ENCODE results near the gene SETBP1.

Gene SETBP1

GRCh38 chr18:44680273-44681075 lies at the start of gene SETBP1:
TSS of gene SETBP1 (plus strand) at chr18:44680888. CDS start at chr18:44701347, 20,459 bp downstream.
- peak; percentile 59 for DNase-seq

DNA sequence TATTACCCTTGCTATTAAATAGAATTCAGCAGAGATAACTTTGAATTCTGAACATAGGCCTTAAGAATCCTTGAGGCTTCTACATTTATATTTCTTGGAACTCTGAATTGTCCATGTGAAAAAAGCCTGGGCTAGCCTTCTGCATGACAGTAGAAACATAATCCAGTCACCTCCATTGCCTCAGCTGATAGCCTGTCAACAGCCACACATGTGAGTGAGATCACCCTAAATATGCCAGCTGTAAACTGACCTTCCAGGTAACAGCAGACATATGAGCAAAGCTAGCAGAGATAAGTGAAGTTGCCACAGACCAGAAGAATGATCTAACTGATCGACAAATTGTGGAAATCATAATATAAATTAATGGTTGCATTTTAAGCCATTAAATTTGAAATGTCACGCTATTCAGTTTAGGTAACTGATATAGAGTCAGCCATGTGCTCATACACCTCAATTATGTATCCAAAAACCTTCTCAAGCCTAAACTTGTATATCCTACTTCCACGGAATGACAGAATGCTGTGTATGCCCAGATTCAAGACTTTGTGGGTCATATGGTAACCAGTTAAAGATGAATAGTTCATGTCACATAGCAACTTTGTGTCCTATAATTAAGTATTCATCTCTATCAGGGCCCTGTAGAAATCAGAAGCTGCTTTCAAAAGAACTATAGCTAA lies 48.1 kb upstream of the SETBP1 start:
- no peak for DNase-seq

DNA sequence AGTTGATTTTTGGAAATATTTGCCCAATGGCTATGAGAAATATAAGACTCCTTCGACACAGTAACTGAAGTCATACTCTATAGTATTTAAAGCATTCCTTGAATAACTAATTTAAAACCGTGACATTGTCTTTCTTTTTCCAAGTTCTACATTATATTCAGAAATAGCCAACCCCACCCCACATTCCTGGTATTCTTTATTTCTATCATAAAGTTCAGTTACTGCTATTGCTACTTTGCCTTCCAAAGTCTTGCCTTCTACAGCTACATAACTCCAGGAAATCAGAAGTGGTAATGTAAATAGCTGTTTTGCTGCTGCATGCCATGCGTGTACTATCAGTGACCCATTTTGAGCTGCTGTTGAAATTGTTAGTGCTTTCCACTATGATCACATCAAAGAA lies 45.1 kb upstream of the SETBP1 start:
- no peak for DNase-seq

DNA sequence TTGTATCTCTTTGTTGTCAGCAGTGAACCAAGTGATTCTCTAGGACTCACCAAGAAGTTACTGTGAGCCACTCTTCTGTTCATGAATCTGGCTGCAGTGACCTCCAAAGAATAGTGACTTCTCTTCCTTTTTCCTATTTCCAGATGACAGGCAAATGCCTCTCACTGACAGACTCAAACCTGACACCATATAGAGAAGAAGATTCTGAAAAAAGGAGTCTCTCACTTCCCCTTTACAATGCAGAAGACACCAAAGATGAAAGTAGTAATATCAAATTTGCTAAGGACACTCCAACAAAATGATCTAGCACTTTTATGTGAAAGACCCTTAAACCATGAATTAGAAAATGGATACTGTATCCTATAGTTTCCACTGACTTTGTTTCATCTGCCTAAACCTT lies 44.4 kb upstream of the SETBP1 start:
- DNase-seq = no peak

GRCh38 chr18:44637210-44638033 lies 43.3 kb upstream of the SETBP1 start:
- DNase-seq = no peak

- DNase-seq = no peak
Observed at GRCh38 chr18:44638034-44638540, 42.6 kb upstream of the SETBP1 start.

DNA sequence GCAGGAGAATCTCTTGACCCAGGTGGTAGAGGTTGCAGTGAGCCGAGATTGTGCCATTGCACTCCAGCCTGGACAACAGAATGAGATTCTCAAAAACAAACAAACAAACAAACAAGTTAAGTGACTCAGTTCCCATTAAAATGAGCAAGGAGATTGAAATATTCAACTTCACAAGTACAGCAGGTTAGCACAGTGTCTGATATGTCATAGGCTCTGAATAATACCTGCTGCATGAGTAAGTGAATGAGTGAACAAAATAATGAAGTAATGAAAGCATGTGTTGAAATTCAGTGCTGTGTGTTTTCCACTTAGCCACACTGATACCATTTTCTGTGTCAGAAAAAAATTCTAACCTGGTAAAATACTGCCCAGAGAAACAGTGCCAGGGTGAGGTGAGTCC lies 41.9 kb upstream of the SETBP1 start:
- DNase-seq = no peak

DNA sequence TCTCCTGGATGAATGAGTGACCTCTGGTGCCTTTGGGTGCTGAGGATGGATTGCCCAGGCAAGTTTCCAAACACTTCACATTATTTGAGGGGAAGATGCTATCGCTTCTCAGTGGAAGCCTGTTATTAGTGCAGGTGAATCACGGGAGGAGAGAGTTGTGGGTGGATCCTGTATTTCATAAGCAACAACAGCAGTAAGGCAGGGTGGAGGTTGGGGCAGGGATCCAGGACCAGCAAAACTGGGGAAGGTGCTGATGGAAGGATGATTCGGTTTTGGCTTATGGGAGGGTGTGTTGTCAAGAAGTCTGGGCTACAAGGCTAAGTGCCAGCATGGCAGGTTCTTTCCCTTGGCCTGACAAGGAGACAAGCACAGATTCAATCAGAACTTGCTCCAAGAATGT lies 37.7 kb upstream of the SETBP1 start:
- no peak for DNase-seq

GRCh38 chr18:44651478-44651877 lies 29.2 kb upstream of the SETBP1 start:
- no peak for DNase-seq

- DNase-seq = no peak
Observed at GRCh38 chr18:44651918-44652572, 28.6 kb upstream of the SETBP1 start.

GRCh38 chr18:44652722-44653121 lies 28.0 kb upstream of the SETBP1 start:
- DNase-seq = no peak

- DNase-seq = no peak
Observed at GRCh38 chr18:44654573-44654972, 26.1 kb upstream of the SETBP1 start.

GRCh38 chr18:44655435-44655834 lies 25.3 kb upstream of the SETBP1 start:
- no peak for DNase-seq

- DNase-seq = no peak
Observed at GRCh38 chr18:44659771-44660170, 20.9 kb upstream of the SETBP1 start.

DNA sequence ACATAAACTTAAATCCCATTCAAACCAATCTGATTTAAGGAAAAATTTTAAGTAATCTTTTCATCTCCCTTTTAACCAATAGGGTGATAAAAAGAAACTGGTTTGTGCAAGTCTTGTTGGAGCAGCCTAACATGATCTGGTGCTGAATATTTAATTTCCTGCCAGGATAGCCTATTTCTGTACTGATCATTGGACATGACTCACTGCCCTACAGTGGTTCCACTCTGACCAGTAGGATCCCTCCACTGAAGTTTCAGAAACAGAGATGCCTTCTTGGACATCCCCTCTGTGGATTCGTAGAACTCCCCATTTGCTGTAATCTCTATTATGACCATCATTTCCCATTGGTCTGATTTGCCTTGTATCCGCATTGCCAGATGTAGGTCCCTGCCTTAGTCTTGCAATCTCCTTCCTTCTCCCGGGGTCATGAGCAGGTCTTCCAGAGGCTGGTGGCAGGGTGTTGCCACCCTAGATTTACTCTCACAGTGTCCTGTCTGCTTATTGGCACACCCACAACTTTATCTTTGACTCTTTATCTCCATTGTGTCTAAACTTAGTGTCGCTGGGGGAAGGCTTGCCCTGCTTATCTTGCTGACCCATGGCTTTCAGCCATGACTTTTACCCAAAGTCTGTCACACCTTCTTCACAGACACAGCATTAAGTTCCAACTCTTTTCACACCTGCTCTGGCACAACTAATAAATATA lies 12.3 kb upstream of the SETBP1 start:
- DNase-seq = no peak

- DNase-seq = no peak
Observed at GRCh38 chr18:44671914-44672313, 8.8 kb upstream of the SETBP1 start.

GRCh38 chr18:44672506-44672905 lies 8.2 kb upstream of the SETBP1 start:
- no peak for DNase-seq

DNA sequence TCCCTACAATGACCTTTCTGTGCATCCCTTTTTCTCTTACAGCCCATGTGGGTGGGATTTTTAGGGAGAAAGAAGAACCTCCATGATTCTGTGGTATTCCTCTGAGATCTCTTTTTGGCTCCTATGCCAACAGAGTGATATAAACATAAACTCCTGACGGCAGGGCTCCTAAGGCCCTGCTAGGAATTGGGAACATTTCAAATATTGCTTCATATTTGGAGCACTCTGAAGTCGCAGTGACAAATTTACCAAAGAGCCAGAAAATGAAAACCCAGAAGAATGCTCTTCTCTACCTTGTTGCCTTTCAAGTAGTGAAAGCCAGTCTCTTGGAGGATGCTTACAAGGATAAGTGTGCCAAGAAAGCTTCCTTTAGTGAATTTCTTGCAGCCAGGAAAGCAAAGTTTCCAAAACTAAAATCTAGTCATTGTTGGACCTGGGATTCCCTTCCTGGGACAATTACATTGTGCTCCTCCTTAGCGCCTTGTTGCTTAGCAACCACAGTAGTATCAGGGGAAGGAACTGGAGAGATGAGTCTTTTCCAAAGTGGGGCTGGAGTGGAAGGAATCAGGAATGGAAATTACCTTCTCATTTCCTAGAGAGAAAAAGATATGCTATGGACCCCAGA lies 7.3 kb upstream of the SETBP1 start:
- DNase-seq = no peak

- no peak for DNase-seq
Observed at GRCh38 chr18:44677933-44678332, 2.8 kb upstream of the SETBP1 start.

GRCh38 chr18:44678725-44679055 lies 2.0 kb upstream of the SETBP1 start:
- no peak for DNase-seq

- peak; percentile 60 for DNase-seq
Observed at GRCh38 chr18:44679056-44679913, 1.4 kb upstream of the SETBP1 start.

All from NCI-H1694 (cell line).